Lower leg skin (tissue), 4 donors: ENCODE measurements around the gene LMO1. TPM values are rescaled to one million over a fixed set of nuclear protein-coding genes. Genes with fewer than 3 reads are reported as not detected.

ENCODE experiments used
- DNase-seq, 2 donors: peaks; one replicate each; pipeline ENCODE4 v3.0.0-alpha.2; 2019; ENCODE audit warnings: low spot score in 2 of 2
- H3K4me3 ChIP-seq: fragments of 200-600 bp; sonication (generic); 2 replicates; pipeline ENCODE4 v1.5.1; 2017; ENCODE audit warnings: mild to moderate bottlenecking, low read depth; ENCODE audit not compliant: poor library complexity, severe bottlenecking
- CTCF ChIP-seq, 3 donors: fragments of 450-650 bp; IDR thresholded peaks; one replicate each; pipeline ENCODE4 v1.5.1; 2016; ENCODE audit warnings: antibody characterized with exemption in 3 of 3, mild to moderate bottlenecking in 3 of 3, moderate library complexity in 2 of 3
- POLR2A ChIP-seq, 2 donors: fragments of 450-650 bp; IDR thresholded peaks; one replicate each; pipeline ENCODE4 v1.6.1; 2016 to 2017; ENCODE audit warnings: antibody characterized with exemption in 2 of 2, mild to moderate bottlenecking in 1 of 2, moderate library complexity in 1 of 2
- WGBS, 2 donors: methylation state at CpG; one replicate each; pipeline ENCODE4 v1.1.5; 2018; 5-methylcytosine and 5-hydroxymethylcytosine counted together
- intact Hi-C: fragments of 100-400 bp; cut with DNase I; formaldehyde crosslinking; loops from one replicate; pipeline ENCODE4 v1.15.0; 2023; ENCODE audit warnings: low total_unique reads
- total RNA-seq, 4 donors: library from RNA; depleted of rRNA; stranded (reverse); fragments of >200 nt; gene quantifications; one replicate each; pipeline ENCODE4 v1.1.0, GENCODE V29; 2016

LMO1 gene
- total RNA-seq, 4 donors from 2014 or later, result 7.0 to 19.3 (median 8.4) TPM

GRCh38 chr11:8239040-8239439, 24.6 kb downstream of the LMO1 start:
- WGBS, 2 donors, result 75 to 77% methylated on average over 3 to 4 of the region's 4 CpGs
- no peak overlapping the region for H3K4me3 ChIP-seq
- no peak for TF ChIP-seq CTCF (IDR thresholded peaks at IDR 0.05)
- no peak for TF ChIP-seq POLR2A (IDR thresholded peaks at IDR 0.05)
- intact Hi-C loops, result no loop called here
- no peak for DNase-seq

DNA sequence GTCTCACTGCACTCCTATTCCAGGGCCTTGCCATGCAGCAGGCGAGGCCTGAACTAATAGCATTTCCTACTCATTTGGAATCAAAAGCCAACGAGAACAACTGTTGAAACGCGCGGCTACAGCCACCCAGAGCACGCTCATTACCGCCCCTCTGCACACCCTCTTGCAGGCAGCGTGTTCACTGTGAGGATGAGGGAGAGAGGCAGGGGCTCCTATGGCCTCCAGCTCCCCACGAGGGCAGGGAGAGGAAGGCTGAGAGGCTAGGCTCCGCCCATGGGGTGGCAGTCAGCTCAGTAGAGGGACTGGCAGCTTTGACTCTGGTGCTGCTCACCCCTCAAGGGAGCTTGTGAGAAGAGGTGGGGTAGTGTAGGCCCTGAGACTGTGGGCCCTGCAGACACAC, 26.2 kb downstream of the LMO1 start:
- H3K4me3 ChIP-seq, result no peak overlapping the region
- TF ChIP-seq CTCF (IDR thresholded peaks at IDR 0.05) (no peak), POLR2A (IDR thresholded peaks at IDR 0.05) (no peak)
- DNase-seq, result no peak
- intact Hi-C loops, result no loop called here
- 88 to 90% methylated on average over 10 of the region's 10 CpGs for WGBS, 2 donors

DNA sequence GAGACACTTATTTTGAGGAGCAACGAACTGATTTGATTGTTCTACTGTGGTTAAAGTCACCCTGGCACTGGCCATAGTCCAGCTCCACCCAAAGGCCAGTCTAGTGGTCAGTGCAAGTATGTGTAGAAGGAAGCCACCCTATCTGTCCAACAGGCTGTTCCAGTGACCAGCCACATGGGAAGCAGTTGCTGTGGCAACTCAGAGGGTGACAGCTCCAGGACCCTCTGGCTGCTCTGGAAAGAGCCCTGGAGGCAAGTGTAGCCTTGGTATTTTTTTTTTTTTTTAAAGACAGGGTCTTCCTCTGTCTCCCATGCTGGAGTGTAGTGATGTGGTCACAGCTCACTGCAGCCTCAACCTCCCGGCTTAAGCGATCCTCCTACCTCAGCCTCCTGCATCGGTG, 27.8 kb downstream of the LMO1 start:
- DNase-seq, result no peak
- TF ChIP-seq CTCF (IDR thresholded peaks at IDR 0.05) (no peak), POLR2A (IDR thresholded peaks at IDR 0.05) (no peak)
- intact Hi-C loops, result no loop called here
- WGBS, 2 donors, result 81 to 82% methylated on average over 4 of the region's 4 CpGs
- no peak overlapping the region for H3K4me3 ChIP-seq

GRCh38 chr11:8234910-8235309, 28.8 kb downstream of the LMO1 start:
- 75 to 88% methylated on average over 3 of the region's 3 CpGs for WGBS, 2 donors
- TF ChIP-seq CTCF (IDR thresholded peaks at IDR 0.05) (no peak), POLR2A (IDR thresholded peaks at IDR 0.05) (no peak)
- no peak overlapping the region for H3K4me3 ChIP-seq
- intact Hi-C loops, result no loop called here
- no peak for DNase-seq

- TF ChIP-seq CTCF (IDR thresholded peaks at IDR 0.05) (no peak), POLR2A (IDR thresholded peaks at IDR 0.05) (no peak)
- WGBS, 2 donors, result 50 to 61% methylated on average over 5 of the region's 5 CpGs
- no peak for DNase-seq
- no peak overlapping the region for H3K4me3 ChIP-seq
- intact Hi-C loops, result no loop called here
Measured at GRCh38 chr11:8234425-8234821, 29.3 kb downstream of the LMO1 start.

DNA sequence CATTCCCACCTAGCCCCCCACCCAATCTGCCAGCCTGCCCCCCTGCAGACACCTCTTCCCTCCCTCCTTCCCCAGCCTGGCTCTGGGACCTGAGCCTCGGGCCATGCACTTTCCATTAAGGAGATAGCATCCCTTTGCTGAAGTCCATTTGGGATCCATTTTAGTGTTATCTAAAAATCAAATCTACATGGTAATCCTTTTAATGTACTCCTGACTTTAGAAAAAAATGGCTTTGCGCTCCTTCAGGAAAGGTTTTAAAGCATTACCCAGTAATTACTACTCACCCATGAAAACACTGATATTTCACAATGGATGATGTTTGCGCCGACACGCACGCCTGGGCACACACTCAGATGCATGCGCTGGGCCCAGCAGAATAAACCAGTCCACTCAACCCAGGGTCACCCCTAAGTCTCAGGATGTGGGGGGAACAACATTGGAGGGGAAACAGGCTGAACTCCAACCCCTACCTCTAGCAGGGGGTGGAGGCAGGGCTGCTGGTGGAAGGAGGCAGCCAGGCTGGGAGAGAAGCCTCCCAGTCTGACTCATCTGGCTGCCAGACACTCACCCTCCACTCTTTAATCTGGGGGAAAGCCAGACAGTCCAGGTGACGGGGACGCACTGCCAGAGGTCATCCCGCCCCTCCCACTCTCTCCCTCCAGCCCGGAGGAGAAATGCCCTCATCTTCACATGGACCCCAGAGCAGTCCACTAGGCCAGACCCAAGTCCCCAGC, 29.8 kb downstream of the LMO1 start:
- intact Hi-C loops, result no loop called here
- no peak overlapping the region for H3K4me3 ChIP-seq
- TF ChIP-seq CTCF (IDR thresholded peaks at IDR 0.05) (no peak), POLR2A (IDR thresholded peaks at IDR 0.05) (no peak)
- DNase-seq, result no peak
- 45 to 58% methylated on average over 11 of the region's 11 CpGs for WGBS, 2 donors
